SK-N-SH (cell line): ENCODE results near the gene RABL6. TPM values are rescaled to one million over a fixed set of nuclear protein-coding genes. Genes with fewer than 3 reads are reported as not detected.

Experiments
- CTCF ChIA-PET: fragments of 300-600, 350-600 bp; formaldehyde crosslinking; extraction: SDS; loops from one replicate; lab custom pipeline; 2021; lab: Yijun Ruan, JAX
- POLR2A ChIA-PET: fragments of 350-600 bp; sonication (Branson Sonifier 250); formaldehyde crosslinking; extraction: SDS; loops from one replicate; lab custom pipeline; 2020; ENCODE audit warnings: antibody characterized with exemption, inconsistent platforms; lab: Yijun Ruan, JAX
- DNase-seq: peaks from one replicate; pipeline ENCODE4 v3.0.0; 2012
- H2AFZ ChIP-seq: fragments of 200-600 bp; sonication (generic); 2 replicates; pipeline ENCODE4 v1.8.1; 2016; ENCODE audit warnings: antibody characterized with exemption, mild to moderate bottlenecking, low read depth
- H3F3A ChIP-seq: fragments of 200-600 bp; sonication (generic); replicated peaks from 2 replicates; pipeline ENCODE3; 2016; ENCODE audit warnings: antibody characterized with exemption, mild to moderate bottlenecking; ENCODE audit not compliant: insufficient read depth
- H3K27ac ChIP-seq, 2 experiments: fragments of 200-500 bp in 1 of 2; fragments of 200-600 bp in 1 of 2; sonication (Bioruptor generic) in 1 of 2; sonication (generic), shearing (Covaris generic) in 1 of 2; 2 replicates each; pipeline versions ENCODE4 v1.5.1 to v1.6.1; 2014 to 2016; ENCODE audit warnings: low read depth in 2 of 2, inconsistent platforms in 1 of 2, low read length in 1 of 2, mild to moderate bottlenecking in 1 of 2, mixed read lengths in 1 of 2
- H3K27me3 ChIP-seq: fragments of 200-600 bp; sonication (generic), shearing (Covaris generic); 2 replicates; pipeline ENCODE4 v1.6.1; 2016; ENCODE audit warnings: mixed run types; ENCODE audit not compliant: insufficient read depth
- H3K36me3 ChIP-seq, 2 experiments: fragments of 200-500 bp in 1 of 2; fragments of 200-600 bp in 1 of 2; sonication (Bioruptor generic) in 1 of 2; sonication (generic) in 1 of 2; replicated peaks in 1 of 2; 2 replicates each; pipeline versions ENCODE3 to v1.5.1; 2014 to 2016; ENCODE audit warnings: low read length in 1 of 2, mild to moderate bottlenecking in 1 of 2; ENCODE audit not compliant: insufficient read depth in 2 of 2, control insufficient read depth in 1 of 2
- H3K4me1 ChIP-seq, 2 experiments: fragments of 200-500 bp in 1 of 2; fragments of 200-600 bp in 1 of 2; sonication (Bioruptor generic) in 1 of 2; sonication (generic), shearing (Covaris generic) in 1 of 2; 2 replicates each; pipeline versions ENCODE4 v1.5.1 to v1.6.1; 2014 to 2016; ENCODE audit warnings: low read depth in 1 of 2, low read length in 1 of 2, mixed run types in 1 of 2; ENCODE audit not compliant: insufficient read depth in 2 of 2, control insufficient read depth in 1 of 2
- H3K4me2 ChIP-seq: fragments of 200-600 bp; sonication (generic), shearing (Covaris generic); 2 replicates; pipeline ENCODE4 v1.6.1; 2017; ENCODE audit warnings: mixed run types
- H3K4me3 ChIP-seq, 2 experiments: fragments of 200-500 bp in 1 of 2; fragments of 200-600 bp in 1 of 2; sonication (Bioruptor generic) in 1 of 2; sonication (generic), shearing (Covaris generic) in 1 of 2; 2 replicates each; pipeline versions ENCODE4 v1.5.1 to v1.8.1; 2014 to 2016; ENCODE audit warnings: low read depth in 2 of 2, inconsistent platforms in 1 of 2, low read length in 1 of 2, mild to moderate bottlenecking in 1 of 2, mixed read lengths in 1 of 2, moderate library complexity in 1 of 2
- H3K79me2 ChIP-seq: fragments of 200-600 bp; sonication (generic); 2 replicates; pipeline ENCODE4 v1.8.1; 2017; ENCODE audit warnings: mild to moderate bottlenecking; ENCODE audit not compliant: insufficient read depth
- H3K9ac ChIP-seq: fragments of 200-600 bp; sonication (generic); 2 replicates; pipeline ENCODE4 v1.6.1; 2017; ENCODE audit warnings: mixed run types
- H3K9me2 ChIP-seq: fragments of 200-600 bp; sonication (generic); 2 replicates; pipeline ENCODE4 v1.6.1; 2017; ENCODE audit warnings: mixed run types
- H3K9me3 ChIP-seq: fragments of 200-600 bp; sonication (generic); 2 replicates; pipeline ENCODE4 v1.6.1; 2017; ENCODE audit warnings: mixed run types, mild to moderate bottlenecking, moderate library complexity
- H4K20me1 ChIP-seq: fragments of 200-600 bp; sonication (generic); 2 replicates; pipeline ENCODE4 v1.6.1; 2017; ENCODE audit warnings: mild to moderate bottlenecking, mixed run types; ENCODE audit not compliant: insufficient read depth
- CHD2 ChIP-seq: fragments of 150-350 bp; IDR thresholded peaks from 2 replicates; pipeline ENCODE4 v1.6.1; 2018; ENCODE audit warnings: low read length; ENCODE audit not compliant: partially characterized antibody
- GABPA ChIP-seq: IDR thresholded peaks from 2 replicates; pipeline ENCODE4 v1.4.0; 2012; ENCODE audit warnings: low read depth, mild to moderate bottlenecking
- JUND ChIP-seq: IDR thresholded peaks from 2 replicates; pipeline ENCODE4 v1.4.0; 2012
- MXI1 ChIP-seq: IDR thresholded peaks from 2 replicates; pipeline ENCODE4 v1.6.1; 2012; ENCODE audit warnings: mild to moderate bottlenecking, low read depth, low read length, improper control_type of control experiment
- NRF1 ChIP-seq: IDR thresholded peaks from 2 replicates; pipeline ENCODE4 v1.6.1; 2012; ENCODE audit warnings: low read depth, mild to moderate bottlenecking, low read length
- PBX3 ChIP-seq: IDR thresholded peaks from 2 replicates; pipeline ENCODE4; 2012
- RAD21 ChIP-seq: IDR thresholded peaks from 2 replicates; pipeline ENCODE4 v1.6.1; 2012; ENCODE audit warnings: mild to moderate bottlenecking, low read length
- RXRA ChIP-seq: IDR thresholded peaks from 2 replicates; pipeline ENCODE4 v1.4.0; 2012; ENCODE audit warnings: low read depth, mild to moderate bottlenecking, borderline replicate concordance
- SIN3A ChIP-seq: IDR thresholded peaks from 2 replicates; pipeline ENCODE4 v1.6.1; 2012; ENCODE audit warnings: low read depth, mild to moderate bottlenecking, low read length, moderate library complexity, borderline replicate concordance
- TEAD4 ChIP-seq: IDR thresholded peaks from 2 replicates; pipeline ENCODE4 v1.4.0; 2012; ENCODE audit warnings: mild to moderate bottlenecking, borderline replicate concordance; ENCODE audit not compliant: insufficient read depth
- USF1 ChIP-seq: IDR thresholded peaks from 2 replicates; pipeline ENCODE4 v1.4.0; 2012; ENCODE audit warnings: low read depth, borderline replicate concordance
- USF2 ChIP-seq: fragments of 150-350 bp; IDR thresholded peaks from 2 replicates; pipeline ENCODE4 v1.6.1; 2017; ENCODE audit warnings: antibody characterized with exemption, low read length, low read depth, borderline replicate concordance
- ZBTB33 ChIP-seq: IDR thresholded peaks from 2 replicates; pipeline ENCODE4 v1.4.0; 2012; ENCODE audit warnings: low read depth, borderline replicate concordance
- WGBS: methylation state at CpG from one replicate; pipeline ENCODE4 v1.1.6; 2017; ENCODE audit warnings: low lambda C conversion rate; 5-methylcytosine and 5-hydroxymethylcytosine counted together
- polyA plus RNA-seq, 3 experiments: library from polyadenylated mRNA; depleted of rRNA; stranded (reverse); fragments of >200 nt; gene quantifications; 2 replicates each; pipeline ENCODE4 v1.2.3, GENCODE V29; 2012

Gene RABL6
- polyA plus RNA-seq, 1 of the 3 experiments (the other 2 are of a cell fraction), result 43.6 TPM

- no peaks in the 10 kb centered on the region for H3K9me3 ChIP-seq
- no peak for TF ChIP-seq PBX3
- no peak for TF ChIP-seq MXI1
- TF ChIP-seq GABPA, result no peak
- TF ChIP-seq RXRA, result no peak
- TF ChIP-seq CHD2, result no peak
- no peak for TF ChIP-seq ZBTB33
- peak; percentile 93 for TF ChIP-seq USF1
- TF ChIP-seq SIN3A, result no peak
- TF ChIP-seq NRF1, result no peak
- no peak for TF ChIP-seq TEAD4
- TF ChIP-seq RAD21, result no peak
- no peak for TF ChIP-seq JUND
- TF ChIP-seq USF2, result peak; percentile 32; the same call in 1 of the 2 replicates
- TF ChIP-seq, all 33 proteins: peak for 2
- no peaks in the 10 kb centered on the region for H3K9me2 ChIP-seq
- H4K20me1 ChIP-seq, result no peaks in the 10 kb centered on the region
- ChIA-PET POLR2A (no interaction called here), CTCF (interaction anchor here (0.6 to 8.8 kb wide), 4 partner anchors 12 to 649 kb away, joined by 3 to 57 read pairs (median 3); no protein-coding TSS in a partner anchor)
- peak; percentile 76 for DNase-seq
- H3K27ac ChIP-seq, result no peak overlapping the region
- 45% methylated on average over 6 of the region's 7 CpGs for WGBS
- H2AFZ ChIP-seq, result no peak overlapping the region
- no peak overlapping the region for H3K4me3 ChIP-seq
- no peak overlapping the region for H3K4me2 ChIP-seq
- H3K27me3 ChIP-seq, result peaks cover 11% of the 10 kb centered on the region
- peaks cover 0 to 3% of the 10 kb centered on the region in 2 experiments; a peak in 1 of 4 replicates for H3K4me1 ChIP-seq
- no peak overlapping the region for H3K9ac ChIP-seq
- no peaks in the 10 kb centered on the region for H3K36me3 ChIP-seq
- peaks cover 2% of the 10 kb centered on the region for H3F3A ChIP-seq
- H3K79me2 ChIP-seq, result no peaks in the 10 kb centered on the region
These were observed 34.2 kb upstream of the RABL6 start for GRCh38 chr9:136773386-136774044.
